Body of pancreas (tissue), 4 donors: Measurements from ENCODE around the gene GRXCR1. TPM values are rescaled to one million over a fixed set of nuclear protein-coding genes. Genes with fewer than 3 reads are reported as not detected.

Experiments used
- ATAC-seq: fragments of 150-250 bp; one replicate; pipeline ENCODE4 v1.9.1; 2016
- DNase-seq, 4 donors: peaks; one replicate each; pipeline ENCODE4 v3.0.0-alpha.2; 2019
- H3K27ac ChIP-seq, 4 donors: fragments of 200-600 bp; sonication (generic); 1 replicate in 3 of 4; 2 replicates in 1 of 4; pipeline versions ENCODE4 v1.5.1 to v1.6.1; 2016 to 2019; ENCODE audit warnings: mild to moderate bottlenecking in 1 of 4, mixed read lengths in 1 of 4, moderate library complexity in 1 of 4
- H3K27me3 ChIP-seq, 2 donors: fragments of 200-600 bp; sonication (generic); one replicate each; pipeline ENCODE4 v1.6.0; 2016; ENCODE audit warnings: mild to moderate bottlenecking in 1 of 2
- H3K36me3 ChIP-seq, 2 donors: fragments of 200-600 bp; sonication (generic); replicated peaks in 1 of 2; 2 replicates each; pipeline ENCODE4 v1.5.1; 2016; ENCODE audit warnings: low read depth in 2 of 2; ENCODE audit not compliant: insufficient read depth in 1 of 2
- H3K4me1 ChIP-seq: fragments of 200-600 bp; sonication (generic); one replicate; pipeline ENCODE4 v1.6.0; 2016
- H3K4me3 ChIP-seq, 2 donors: fragments of 200-600 bp; sonication (generic); 1 replicate in 1 of 2; 2 replicates in 1 of 2; pipeline ENCODE4 v1.5.1; 2016 to 2019
- H3K9me3 ChIP-seq, 3 donors: fragments of 200-600 bp; sonication (generic); 1 replicate in 2 of 3; 2 replicates in 1 of 3; pipeline ENCODE4 v1.5.1; 2016
- CTCF ChIP-seq, 7 experiments: fragments of 450-650 bp in 4 of 7; fragments of 200-600 bp in 3 of 7; sonication (generic) in 3 of 7; IDR thresholded peaks; one replicate each; pipeline ENCODE4 v1.5.1; 2016 to 2019; ENCODE audit warnings: antibody characterized with exemption in 7 of 7
- POLR2A ChIP-seq, 3 donors: fragments of 450-650 bp; IDR thresholded peaks; one replicate each; pipeline ENCODE4 v1.6.1; 2016; ENCODE audit warnings: antibody characterized with exemption in 3 of 3, mild to moderate bottlenecking in 2 of 3
- WGBS, 2 donors: methylation state at CpG; one replicate each; pipeline ENCODE4 v1.1.5; 2017; 5-methylcytosine and 5-hydroxymethylcytosine counted together
- intact Hi-C: fragments of 100-400 bp; cut with DNase I; formaldehyde crosslinking; loops from one replicate; pipeline ENCODE4 v1.15.1; 2023
- total RNA-seq, 2 donors: library from RNA; depleted of rRNA; stranded (reverse); fragments of >200 nt; gene quantifications; one replicate each; pipeline ENCODE4 v1.1.0, GENCODE V29; 2016

The GRXCR1 gene
- total RNA-seq = not detected

- DNase-seq = no peak
- Histone ChIP-seq H3K4me1 (no peaks in the 10 kb centered on the region), H3K9me3 (no peaks in the 10 kb centered on the region), H3K36me3 (no peaks in the 10 kb centered on the region), H3K27me3 (no peaks in the 10 kb centered on the region), H3K4me3 (no peak within 1 kb of the TSS), H3K27ac (no peak within 1 kb of the TSS)
- 48 to 65% methylated on average over 2 of the region's 2 CpGs for WGBS, 2 donors
- no peak for TF ChIP-seq POLR2A (IDR thresholded peaks at IDR 0.05)
- no peak for TF ChIP-seq CTCF (IDR thresholded peaks at IDR 0.05)
- no peak for ATAC-seq
- intact Hi-C loops = no loop called here
Measured at GRCh38 chr4:42892413-42892812, at the start of gene GRXCR1. TSS of gene GRXCR1 (plus strand) at chr4:42892713. CDS start at chr4:42893267, 554 bp downstream.

GRCh38 chr4:42843694-42844093, 48.8 kb upstream of the GRXCR1 start:
- Histone ChIP-seq H3K4me3 (no peak overlapping the region), H3K27ac (no peak overlapping the region), H3K9me3 (no peaks in the 10 kb centered on the region), H3K27me3 (no peaks in the 10 kb centered on the region), H3K4me1 (no peaks in the 10 kb centered on the region), H3K36me3 (no peaks in the 10 kb centered on the region)
- WGBS, 2 donors = 62 to 63% methylated on average over 2 of the region's 2 CpGs
- ATAC-seq = no peak
- TF ChIP-seq CTCF (IDR thresholded peaks at IDR 0.05) (no peak), POLR2A (IDR thresholded peaks at IDR 0.05) (no peak)
- DNase-seq = no peak
- intact Hi-C loops = no loop called here

GRCh38 chr4:42844422-42845070, 48.0 kb upstream of the GRXCR1 start:
- WGBS, 2 donors = 63 to 66% methylated on average over 3 of the region's 3 CpGs
- no peaks in the 10 kb centered on the region for H3K9me3 ChIP-seq
- ATAC-seq (no peak), DNase-seq (no peak)
- no peaks in the 10 kb centered on the region for H3K4me1 ChIP-seq
- H3K4me3 ChIP-seq = no peak overlapping the region
- no peaks in the 10 kb centered on the region for H3K36me3 ChIP-seq
- H3K27ac ChIP-seq = no peak overlapping the region
- intact Hi-C loops = no loop called here
- H3K27me3 ChIP-seq = no peaks in the 10 kb centered on the region
- TF ChIP-seq CTCF (IDR thresholded peaks at IDR 0.05) (no peak), POLR2A (IDR thresholded peaks at IDR 0.05) (no peak)

GRCh38 chr4:42845586-42845985, 46.9 kb upstream of the GRXCR1 start:
- Histone ChIP-seq H3K27me3 (no peaks in the 10 kb centered on the region), H3K4me3 (no peak overlapping the region), H3K36me3 (no peaks in the 10 kb centered on the region), H3K4me1 (no peaks in the 10 kb centered on the region), H3K9me3 (peaks cover 0 to 3% (median 0%) of the 10 kb centered on the region in 3 donors), H3K27ac (no peak overlapping the region)
- 12 to 17% methylated on average over 1 of the region's 1 CpG for WGBS, 2 donors
- DNase-seq = no peak
- TF ChIP-seq POLR2A (IDR thresholded peaks at IDR 0.05) (no peak), CTCF (IDR thresholded peaks at IDR 0.05) (no peak)
- intact Hi-C loops = no loop called here
- ATAC-seq = no peak

GRCh38 chr4:42855779-42856178, 36.7 kb upstream of the GRXCR1 start:
- Histone ChIP-seq H3K27ac (no peak overlapping the region), H3K27me3 (no peaks in the 10 kb centered on the region), H3K36me3 (no peaks in the 10 kb centered on the region), H3K9me3 (peaks cover 0 to 5% (median 0%) of the 10 kb centered on the region in 3 donors), H3K4me1 (no peaks in the 10 kb centered on the region), H3K4me3 (no peak overlapping the region)
- no peak for TF ChIP-seq CTCF (IDR thresholded peaks at IDR 0.05)
- no peak for TF ChIP-seq POLR2A (IDR thresholded peaks at IDR 0.05)
- ATAC-seq (no peak), DNase-seq (no peak)
- intact Hi-C loops = no loop called here
